GM20000 (cell line): ENCODE results near the gene AKAP10.

Source experiments
- DNase-seq: peaks from one replicate; pipeline ENCODE4 v3.0.0; 2012; ENCODE audit warnings: low spot score
- TF ChIP-seq, protein P1 (sequence below): IDR thresholded peaks from 2 replicates; pipeline ENCODE4 v1.5.1; 2012; ENCODE audit warnings: mild to moderate bottlenecking, control low read depth; ENCODE audit errors: extremely low read depth, missing control alignments

AKAP10 gene

DNA sequence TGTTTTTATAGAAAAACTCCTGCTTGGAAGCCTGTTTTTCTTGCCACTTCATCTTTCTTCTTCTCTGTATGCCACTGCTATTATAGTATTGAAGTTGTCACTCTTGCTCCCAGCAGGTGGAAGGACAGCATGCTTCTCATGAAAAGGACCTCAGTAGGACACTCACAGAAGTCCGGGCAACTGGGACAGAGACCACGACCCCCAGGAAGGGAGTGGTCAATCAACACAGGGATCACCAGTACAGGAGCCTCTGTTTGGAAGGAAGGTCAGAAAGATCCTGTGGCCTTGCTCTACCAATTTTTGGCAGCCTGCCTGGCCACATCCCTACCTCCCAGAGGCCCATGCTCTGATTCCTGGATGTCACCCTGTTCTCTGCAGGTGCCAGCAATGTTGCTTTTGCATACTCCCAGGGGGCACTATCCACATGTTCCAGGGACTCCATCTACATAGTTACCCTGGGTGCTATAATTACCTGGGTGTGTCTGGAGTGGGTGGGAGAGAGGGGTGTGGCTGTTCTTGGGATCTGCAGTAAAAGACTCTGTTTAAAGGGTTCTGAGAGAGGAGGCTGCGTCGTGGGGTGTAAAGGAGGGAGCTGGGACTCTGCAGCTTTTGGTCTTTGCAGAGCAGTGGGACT lies 13.7 kb upstream of the AKAP10 start:
- TF ChIP-seq, protein P1, sequence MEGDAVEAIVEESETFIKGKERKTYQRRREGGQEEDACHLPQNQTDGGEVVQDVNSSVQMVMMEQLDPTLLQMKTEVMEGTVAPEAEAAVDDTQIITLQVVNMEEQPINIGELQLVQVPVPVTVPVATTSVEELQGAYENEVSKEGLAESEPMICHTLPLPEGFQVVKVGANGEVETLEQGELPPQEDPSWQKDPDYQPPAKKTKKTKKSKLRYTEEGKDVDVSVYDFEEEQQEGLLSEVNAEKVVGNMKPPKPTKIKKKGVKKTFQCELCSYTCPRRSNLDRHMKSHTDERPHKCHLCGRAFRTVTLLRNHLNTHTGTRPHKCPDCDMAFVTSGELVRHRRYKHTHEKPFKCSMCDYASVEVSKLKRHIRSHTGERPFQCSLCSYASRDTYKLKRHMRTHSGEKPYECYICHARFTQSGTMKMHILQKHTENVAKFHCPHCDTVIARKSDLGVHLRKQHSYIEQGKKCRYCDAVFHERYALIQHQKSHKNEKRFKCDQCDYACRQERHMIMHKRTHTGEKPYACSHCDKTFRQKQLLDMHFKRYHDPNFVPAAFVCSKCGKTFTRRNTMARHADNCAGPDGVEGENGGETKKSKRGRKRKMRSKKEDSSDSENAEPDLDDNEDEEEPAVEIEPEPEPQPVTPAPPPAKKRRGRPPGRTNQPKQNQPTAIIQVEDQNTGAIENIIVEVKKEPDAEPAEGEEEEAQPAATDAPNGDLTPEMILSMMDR: no peak
- no peak for DNase-seq

DNA sequence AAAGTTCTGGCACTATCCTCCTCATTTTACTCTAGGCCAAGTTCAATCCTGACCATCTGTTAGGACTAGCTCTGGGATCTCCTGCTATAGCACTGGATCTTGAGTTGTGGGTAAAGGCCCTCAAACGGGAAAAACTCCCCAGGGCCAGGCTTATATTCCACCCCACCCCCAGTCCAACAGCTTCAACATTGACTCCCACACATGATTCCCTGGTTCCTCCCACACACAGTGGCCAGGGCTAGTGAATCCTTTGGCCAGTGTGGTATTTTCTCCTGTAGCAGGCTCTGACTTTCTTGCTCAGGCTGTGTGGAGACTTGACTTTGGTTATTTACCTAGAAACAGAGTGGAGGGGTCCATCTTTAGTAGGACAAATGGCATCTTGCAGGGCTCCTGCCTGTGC lies 10.3 kb upstream of the AKAP10 start:
- no peak for DNase-seq

DNA sequence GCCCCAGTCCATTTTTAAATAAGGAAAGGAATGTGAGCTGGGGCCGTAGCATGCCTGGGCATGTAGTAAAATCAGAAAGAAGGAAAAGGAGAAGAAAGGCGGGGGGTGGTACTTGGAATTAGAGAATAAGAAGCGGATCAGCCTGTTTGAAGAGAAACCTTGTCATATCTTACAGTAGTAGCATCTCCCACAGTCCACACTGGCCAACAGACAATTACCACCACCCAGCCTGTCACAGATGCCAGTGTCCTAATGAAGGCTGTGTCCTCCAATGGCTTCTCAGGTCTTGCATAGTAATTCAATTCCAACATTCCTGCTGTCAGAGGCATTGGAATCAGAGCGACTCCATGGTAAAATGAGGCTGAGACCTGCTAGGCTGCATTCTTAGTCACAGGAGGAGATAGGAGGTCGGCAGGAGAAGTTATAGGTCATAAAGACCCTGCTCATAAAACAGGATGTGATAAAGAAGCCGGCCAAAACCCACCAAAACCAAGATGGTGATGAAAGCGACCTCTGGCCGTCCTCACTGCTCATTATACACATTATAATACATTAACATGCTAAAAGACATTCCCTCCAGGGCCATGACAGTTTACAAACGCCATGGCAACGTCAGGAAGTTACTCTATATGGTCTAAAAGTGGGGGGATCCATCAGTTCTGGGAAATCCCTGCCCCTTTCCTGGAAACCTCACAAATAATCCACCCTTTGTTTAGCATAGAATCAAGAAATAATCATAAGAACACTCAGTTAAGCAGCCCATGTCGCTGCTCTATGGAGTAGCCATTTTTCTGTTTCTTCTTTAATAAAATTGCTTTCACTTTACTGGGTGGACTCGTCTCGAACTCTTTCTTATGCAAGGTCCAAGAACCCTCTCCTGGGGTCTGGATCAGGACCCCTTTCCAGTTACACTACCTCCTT lies 9.6 kb upstream of the AKAP10 start:
- TF ChIP-seq, protein P1: no peak
- DNase-seq: no peak

More for the DNA sequence above, 10.3 kb upstream of the AKAP10 start:
- TF ChIP-seq, protein P1: no peak

DNA sequence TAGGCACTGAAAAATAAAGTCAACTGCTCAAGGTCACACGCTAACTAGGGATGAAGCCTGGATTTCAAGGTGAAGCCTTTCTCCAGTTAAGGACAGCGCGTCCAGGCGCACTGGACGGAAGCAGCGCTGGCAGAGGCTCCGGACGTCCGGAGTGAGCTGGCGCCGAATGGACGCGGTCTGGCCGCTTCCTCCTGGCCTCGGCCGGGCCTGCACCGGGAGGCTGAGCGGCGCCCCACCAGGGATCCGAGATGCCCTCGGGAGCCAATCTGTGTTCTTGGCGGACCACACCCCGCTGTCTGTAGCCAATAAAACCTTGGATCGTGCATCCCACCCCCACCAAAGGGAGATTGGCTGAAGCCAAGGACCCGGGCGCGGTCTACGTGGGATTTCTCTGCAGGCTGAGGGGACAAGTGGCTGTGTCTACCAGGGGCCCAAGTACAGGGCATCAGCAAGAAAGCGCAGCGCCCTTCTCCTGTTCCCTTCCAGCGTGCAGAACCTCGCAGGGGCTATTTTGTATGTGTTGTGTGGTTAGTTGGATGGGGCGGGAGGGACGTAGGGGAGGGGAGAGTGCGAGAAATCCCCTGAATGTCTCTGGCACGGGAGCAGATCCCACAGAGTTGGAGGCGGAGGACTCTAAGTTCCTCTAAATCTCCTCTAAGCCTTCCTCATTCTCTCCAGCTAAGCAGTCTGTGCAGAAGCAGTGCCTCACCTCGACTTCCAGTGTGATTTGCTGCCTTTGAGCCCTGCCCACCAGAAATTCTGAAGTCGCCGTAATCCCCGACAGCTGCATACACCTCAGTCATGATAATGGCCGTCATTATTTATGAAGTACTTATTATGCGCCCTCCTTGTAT lies 2.5 kb upstream of the AKAP10 start:
- DNase-seq: no peak

DNA sequence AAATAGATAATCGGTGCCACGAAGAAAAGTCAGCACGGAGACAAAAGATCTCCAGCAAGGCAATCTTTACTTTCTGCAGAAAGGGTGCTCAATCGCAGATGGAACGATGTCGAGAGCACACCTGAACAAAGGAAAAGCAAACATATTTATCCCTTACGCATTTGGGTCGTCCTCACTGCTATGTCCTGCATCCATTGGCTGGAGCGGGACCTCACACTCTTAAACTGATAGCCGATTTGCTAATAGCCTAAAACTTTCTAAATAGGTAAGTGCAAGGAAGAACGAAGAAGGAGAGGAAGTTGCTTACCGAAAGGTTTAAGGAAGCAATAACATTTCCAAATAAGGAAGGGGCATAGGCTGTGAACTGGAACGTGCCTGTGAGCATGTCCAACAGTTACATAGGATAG lies 1.2 kb upstream of the AKAP10 start:
- DNase-seq: no peak

More for the DNA sequence above, 2.5 kb upstream of the AKAP10 start:
- TF ChIP-seq, protein P1: no peak

DNA sequence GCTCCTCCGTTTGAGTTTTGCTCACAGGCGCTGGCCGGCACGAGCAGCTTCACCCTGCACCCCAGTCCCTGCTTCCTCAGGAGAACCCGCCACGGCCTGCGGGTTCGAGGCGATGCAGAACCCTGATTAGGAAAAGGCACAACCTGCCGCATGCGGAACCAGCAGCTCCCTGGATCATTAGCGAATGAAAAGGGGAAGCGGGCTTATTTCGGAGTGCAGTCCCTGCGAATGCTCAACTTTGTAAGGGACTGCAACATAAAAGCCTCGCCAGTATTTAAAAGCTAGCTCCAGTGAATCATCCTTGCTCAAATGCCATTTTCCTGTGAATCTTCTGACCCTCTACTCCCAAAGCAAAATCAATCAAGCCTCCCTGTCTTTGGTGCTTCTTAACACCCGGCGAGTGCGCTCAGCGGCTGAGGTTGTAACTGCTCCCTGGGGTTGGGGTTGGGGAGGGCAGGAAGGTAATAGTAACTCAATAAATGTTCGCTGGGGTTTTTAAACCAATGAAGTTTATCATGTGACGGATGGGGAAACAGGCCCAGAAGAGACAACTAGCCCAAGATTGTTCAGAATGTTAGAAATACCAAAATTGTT lies 678 bp upstream of the AKAP10 start:
- DNase-seq: peak; percentile 73

More for the DNA sequence above, 1.2 kb upstream of the AKAP10 start:
- TF ChIP-seq, protein P1: no peak

More for the DNA sequence above, 678 bp upstream of the AKAP10 start:
- TF ChIP-seq, protein P1: no peak
